Endothelial cell of umbilical vein (primary cell): Measurements from ENCODE around the gene DPM2.

Source experiments
- CTCF ChIP-seq, 2 donors: IDR thresholded peaks; 1 replicate in 1 of 2; 2 replicates in 1 of 2; pipeline ENCODE4 v1.5.1; 2011; ENCODE audit warnings: low read length in 2 of 2, mild to moderate bottlenecking in 2 of 2, moderate library complexity in 2 of 2, control low read depth in 1 of 2, inconsistent platforms in 1 of 2, low read depth in 1 of 2; ENCODE audit not compliant: insufficient read depth in 1 of 2; ENCODE audit errors: extremely low read depth in 1 of 2
- JUN ChIP-seq: IDR thresholded peaks from 2 replicates; pipeline ENCODE4 v1.6.1; 2011; ENCODE audit warnings: borderline replicate concordance, low read depth; ENCODE audit not compliant: insufficient read length, insufficient read depth
- MAX ChIP-seq: IDR thresholded peaks from 2 replicates; pipeline ENCODE4 v1.6.1; 2011; ENCODE audit not compliant: insufficient read depth, insufficient read length
- POLR2AphosphoS5 ChIP-seq: IDR thresholded peaks from 2 replicates; pipeline ENCODE4 v1.6.1; 2012; ENCODE audit warnings: low read depth, mild to moderate bottlenecking, control low read depth, low read length, moderate library complexity; ENCODE audit not compliant: insufficient read depth

GRCh38 chr9:127908660-127908926 lies 29.1 kb downstream of the DPM2 start:
- TF ChIP-seq CTCF (IDR thresholded peaks at IDR 0.05; ENCODE audit: extremely low read depth in 1 of 2, insufficient read depth in 1 of 2, low read depth in 1 of 2, low read length in 2 of 2) (no peak), JUN (no peak), POLR2AphosphoS5 (no peak), MAX (no peak)
